Measurements from ENCODE around the gene LAMP5. TPM values are rescaled to one million over a fixed set of nuclear protein-coding genes. Genes with fewer than 3 reads are reported as not detected.

LAMP5 gene
- total RNA-seq, 1 donor from 2014 or later, result 0.86 TPM

DNA sequence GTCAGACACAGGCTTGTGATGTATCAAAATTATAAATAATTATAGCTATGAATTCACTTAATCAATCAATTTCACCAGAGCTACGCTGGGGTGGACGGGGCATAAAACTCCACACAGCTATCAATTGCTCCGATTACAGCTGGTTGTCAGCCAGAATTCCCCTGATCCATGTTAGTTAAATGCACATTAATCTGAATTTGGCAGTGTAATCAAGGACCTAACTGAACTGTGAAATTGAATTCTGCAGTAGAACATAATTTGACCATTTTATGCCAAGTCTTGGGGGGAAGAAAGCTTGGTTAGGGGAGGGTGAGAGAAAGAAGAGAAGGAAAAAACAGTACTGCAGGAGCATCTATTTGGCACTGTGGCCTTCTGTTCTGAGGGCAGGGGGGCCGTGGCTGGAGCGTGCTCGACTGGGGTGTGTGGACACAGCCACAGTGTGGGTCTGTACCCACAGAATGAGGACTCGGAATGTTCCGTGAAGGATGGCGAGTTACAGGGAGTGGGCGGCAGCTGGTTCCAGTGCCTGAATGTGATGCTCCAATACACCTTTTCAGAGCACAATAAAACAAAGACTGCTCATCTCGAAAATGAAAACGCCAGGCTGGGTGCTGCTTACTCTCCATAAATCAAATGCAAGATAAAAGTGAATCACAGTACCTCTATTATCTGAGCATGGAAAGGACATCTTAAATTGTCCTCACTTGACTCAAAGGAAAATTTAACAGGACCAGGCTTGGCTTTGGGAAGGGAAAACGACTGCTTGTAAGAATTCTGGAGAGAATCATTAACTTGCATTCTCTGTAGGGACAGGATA, 59.2 kb downstream of the LAMP5 start:
- TF ChIP-seq, protein P1, sequence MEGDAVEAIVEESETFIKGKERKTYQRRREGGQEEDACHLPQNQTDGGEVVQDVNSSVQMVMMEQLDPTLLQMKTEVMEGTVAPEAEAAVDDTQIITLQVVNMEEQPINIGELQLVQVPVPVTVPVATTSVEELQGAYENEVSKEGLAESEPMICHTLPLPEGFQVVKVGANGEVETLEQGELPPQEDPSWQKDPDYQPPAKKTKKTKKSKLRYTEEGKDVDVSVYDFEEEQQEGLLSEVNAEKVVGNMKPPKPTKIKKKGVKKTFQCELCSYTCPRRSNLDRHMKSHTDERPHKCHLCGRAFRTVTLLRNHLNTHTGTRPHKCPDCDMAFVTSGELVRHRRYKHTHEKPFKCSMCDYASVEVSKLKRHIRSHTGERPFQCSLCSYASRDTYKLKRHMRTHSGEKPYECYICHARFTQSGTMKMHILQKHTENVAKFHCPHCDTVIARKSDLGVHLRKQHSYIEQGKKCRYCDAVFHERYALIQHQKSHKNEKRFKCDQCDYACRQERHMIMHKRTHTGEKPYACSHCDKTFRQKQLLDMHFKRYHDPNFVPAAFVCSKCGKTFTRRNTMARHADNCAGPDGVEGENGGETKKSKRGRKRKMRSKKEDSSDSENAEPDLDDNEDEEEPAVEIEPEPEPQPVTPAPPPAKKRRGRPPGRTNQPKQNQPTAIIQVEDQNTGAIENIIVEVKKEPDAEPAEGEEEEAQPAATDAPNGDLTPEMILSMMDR (IDR thresholded peaks at IDR 0.05), result no peak
- no peaks in the 10 kb centered on the region for H3K36me3 Mint-ChIP-seq (ENCODE audit: unreplicated experiment)
- H3K27me3 Mint-ChIP-seq (ENCODE audit: unreplicated experiment), result peaks cover 57% of the 10 kb centered on the region
- H3K9me3 Mint-ChIP-seq (ENCODE audit: unreplicated experiment), result no peaks in the 10 kb centered on the region
- H3K4me3 Mint-ChIP-seq (ENCODE audit: unreplicated experiment), result no peak overlapping the region
- H3K4me1 Mint-ChIP-seq (ENCODE audit: unreplicated experiment), result no peaks in the 10 kb centered on the region
- H3K27ac Mint-ChIP-seq (ENCODE audit: unreplicated experiment), result no peak overlapping the region
- no peak for DNase-seq (ENCODE audit: extremely low spot score, unreplicated experiment)

DNA sequence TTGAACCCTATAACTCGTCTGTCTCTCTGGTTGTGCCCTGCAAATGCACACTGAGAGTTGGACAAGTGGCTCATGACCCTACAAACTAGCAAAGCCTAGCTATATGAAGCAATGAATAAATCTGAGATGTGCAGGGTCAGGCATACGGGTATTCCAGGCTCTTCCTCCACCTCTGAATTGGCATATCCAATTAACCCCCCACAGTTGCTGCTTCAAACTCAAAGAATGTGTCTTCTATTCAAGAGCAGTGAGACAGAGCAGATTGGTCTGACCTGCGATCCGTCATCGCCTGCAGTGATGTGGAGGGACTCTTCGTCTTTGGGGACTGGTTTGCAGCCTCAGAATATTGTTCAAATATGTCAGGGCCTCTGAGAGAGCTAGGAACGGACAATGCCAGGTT, 59.8 kb downstream of the LAMP5 start:
- no peak for DNase-seq (ENCODE audit: extremely low spot score, unreplicated experiment)
- Mint-ChIP-seq H3K4me3 (ENCODE audit: unreplicated experiment) (no peak overlapping the region), H3K9me3 (ENCODE audit: unreplicated experiment) (no peaks in the 10 kb centered on the region), H3K4me1 (ENCODE audit: unreplicated experiment) (no peaks in the 10 kb centered on the region), H3K27ac (ENCODE audit: unreplicated experiment) (no peak overlapping the region), H3K27me3 (ENCODE audit: unreplicated experiment) (peaks cover 54% of the 10 kb centered on the region), H3K36me3 (ENCODE audit: unreplicated experiment) (no peaks in the 10 kb centered on the region)
- TF ChIP-seq, protein P1 (IDR thresholded peaks at IDR 0.05), result no peak

DNA sequence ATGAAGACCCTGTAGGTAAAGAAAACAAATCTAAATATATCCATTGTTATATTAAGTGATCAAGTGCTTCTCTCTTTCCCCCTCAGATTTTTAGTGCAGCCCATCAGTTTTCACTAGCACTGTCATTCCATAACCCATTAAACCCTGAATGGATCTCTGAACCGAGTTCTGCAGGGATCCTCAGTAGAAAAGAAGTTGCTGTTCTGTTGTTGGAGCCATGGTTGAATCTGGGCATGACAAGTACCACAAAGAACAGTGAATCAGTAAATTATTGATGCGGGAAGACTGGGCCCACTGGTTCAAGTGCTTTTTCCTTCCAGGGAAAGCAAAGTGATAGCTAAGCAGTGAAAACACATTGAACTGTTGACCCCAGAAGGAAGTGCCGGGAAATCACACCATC, 60.4 kb downstream of the LAMP5 start:
- no peaks in the 10 kb centered on the region for H3K4me1 Mint-ChIP-seq (ENCODE audit: unreplicated experiment)
- no peaks in the 10 kb centered on the region for H3K36me3 Mint-ChIP-seq (ENCODE audit: unreplicated experiment)
- no peak for DNase-seq (ENCODE audit: extremely low spot score, unreplicated experiment)
- no peak overlapping the region for H3K27ac Mint-ChIP-seq (ENCODE audit: unreplicated experiment)
- peaks cover 51% of the 10 kb centered on the region for H3K27me3 Mint-ChIP-seq (ENCODE audit: unreplicated experiment)
- no peak overlapping the region for H3K4me3 Mint-ChIP-seq (ENCODE audit: unreplicated experiment)
- no peaks in the 10 kb centered on the region for H3K9me3 Mint-ChIP-seq (ENCODE audit: unreplicated experiment)
- TF ChIP-seq, protein P1 (IDR thresholded peaks at IDR 0.05), result no peak

DNA sequence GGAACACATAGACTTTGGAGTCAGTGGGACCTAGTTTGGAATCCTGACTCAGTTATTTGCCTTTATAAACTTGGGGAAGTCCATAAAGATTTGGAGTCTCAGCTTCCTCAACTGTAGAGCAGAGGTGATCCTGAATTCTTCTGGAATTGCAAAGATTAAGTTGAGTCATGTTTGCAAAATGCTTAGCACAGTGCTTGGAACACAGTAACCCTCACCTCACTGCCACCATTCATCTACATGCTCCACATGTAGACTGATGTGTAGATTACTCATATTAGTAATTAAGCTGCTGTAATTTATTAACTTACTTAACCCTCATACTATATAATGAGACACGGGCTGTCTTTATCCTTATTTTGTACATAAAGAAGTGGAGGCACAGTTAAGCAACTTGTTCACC, 61.4 kb downstream of the LAMP5 start:
- H3K4me3 Mint-ChIP-seq (ENCODE audit: unreplicated experiment), result no peak overlapping the region
- no peak for DNase-seq (ENCODE audit: extremely low spot score, unreplicated experiment)
- H3K4me1 Mint-ChIP-seq (ENCODE audit: unreplicated experiment), result no peaks in the 10 kb centered on the region
- no peak overlapping the region for H3K27ac Mint-ChIP-seq (ENCODE audit: unreplicated experiment)
- no peaks in the 10 kb centered on the region for H3K9me3 Mint-ChIP-seq (ENCODE audit: unreplicated experiment)
- peaks cover 45% of the 10 kb centered on the region for H3K27me3 Mint-ChIP-seq (ENCODE audit: unreplicated experiment)
- H3K36me3 Mint-ChIP-seq (ENCODE audit: unreplicated experiment), result no peaks in the 10 kb centered on the region
- TF ChIP-seq, protein P1 (IDR thresholded peaks at IDR 0.05), result no peak

DNA sequence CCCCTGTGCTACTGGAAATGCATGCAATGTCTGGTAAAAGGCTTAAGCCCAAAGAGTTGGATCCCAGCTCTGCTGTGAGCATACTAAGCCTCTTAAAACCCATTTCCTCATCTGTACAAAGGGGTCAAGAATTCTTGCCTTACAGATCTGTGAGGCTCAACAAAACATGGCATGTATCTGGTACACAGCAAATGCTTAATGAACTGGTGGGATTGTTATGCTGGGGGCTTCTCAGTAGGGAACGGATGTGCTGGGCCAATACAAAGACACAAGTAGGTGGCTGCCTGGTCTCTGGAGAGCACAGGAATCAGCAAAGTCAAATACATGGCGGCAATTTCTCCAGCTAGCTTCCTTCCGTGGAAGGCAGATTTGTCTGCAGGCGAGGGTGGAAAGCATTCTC, 62.3 kb downstream of the LAMP5 start:
- DNase-seq (ENCODE audit: extremely low spot score, unreplicated experiment), result no peak
- Mint-ChIP-seq H3K4me3 (ENCODE audit: unreplicated experiment) (no peak overlapping the region), H3K4me1 (ENCODE audit: unreplicated experiment) (no peaks in the 10 kb centered on the region), H3K27ac (ENCODE audit: unreplicated experiment) (no peak overlapping the region), H3K36me3 (ENCODE audit: unreplicated experiment) (no peaks in the 10 kb centered on the region), H3K9me3 (ENCODE audit: unreplicated experiment) (no peaks in the 10 kb centered on the region), H3K27me3 (ENCODE audit: unreplicated experiment) (peaks cover 38% of the 10 kb centered on the region)
- TF ChIP-seq, protein P1 (IDR thresholded peaks at IDR 0.05), result no peak

Measured in osteocyte (in vitro differentiated cells).